A549 treated with AZD9567 at 1 μM for 4 hours (cell line): ENCODE results near the gene TPPP3. TPM values are rescaled to one million over a fixed set of nuclear protein-coding genes. Genes with fewer than 3 reads are reported as not detected.

Experiments
- total RNA-seq: library from RNA; stranded (reverse); fragments of 200-300 nt; extraction: Qiagen RNA extraction; gene quantifications from 5 replicates; pipeline ENCODE4 v1.2.3, GENCODE V29; 2022; ENCODE audit not compliant: insufficient read depth

TPPP3 gene
- total RNA-seq, result 2.1 to 13.9 TPM (median 13.1 TPM) in 5 replicates

DNA sequence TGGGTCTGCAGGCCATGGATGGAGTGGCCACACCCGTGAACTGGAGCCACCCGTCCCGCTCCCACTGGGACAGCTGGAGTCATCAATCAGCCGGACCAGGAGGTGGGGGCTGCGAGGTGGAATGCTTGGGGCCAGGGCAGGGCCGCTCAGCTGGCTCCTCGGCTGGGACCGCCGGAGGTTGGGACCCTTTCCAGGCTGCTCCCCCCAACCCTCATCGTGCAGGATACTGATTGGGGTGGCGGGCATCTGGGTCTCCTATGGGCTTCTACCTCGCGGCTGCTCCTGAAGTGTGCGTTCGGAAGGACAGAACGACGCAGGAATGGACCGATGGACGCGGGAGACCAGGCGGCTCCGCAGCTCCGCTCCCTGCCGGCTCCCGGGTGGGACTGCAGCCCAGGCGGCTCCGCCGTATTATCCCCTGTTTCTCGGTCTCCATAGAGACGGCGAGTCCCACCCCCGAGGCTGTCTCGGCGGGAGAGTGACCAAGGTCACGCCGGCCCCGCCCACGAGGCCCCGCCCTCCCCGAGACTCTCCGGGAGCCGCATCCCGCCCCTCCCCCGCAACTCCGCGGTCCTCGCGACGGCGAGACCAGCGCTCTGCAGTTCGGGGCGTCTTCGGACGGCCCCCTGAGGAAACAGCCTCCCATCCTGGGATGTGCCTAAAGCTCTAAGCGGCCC lies at the start of gene TPPP3:
Gene TPPP3 (minus strand): TSS at position 388 of the 677 bp plus-strand sequence. CDS start 2,387 bp downstream, outside the sequence.

DNA sequence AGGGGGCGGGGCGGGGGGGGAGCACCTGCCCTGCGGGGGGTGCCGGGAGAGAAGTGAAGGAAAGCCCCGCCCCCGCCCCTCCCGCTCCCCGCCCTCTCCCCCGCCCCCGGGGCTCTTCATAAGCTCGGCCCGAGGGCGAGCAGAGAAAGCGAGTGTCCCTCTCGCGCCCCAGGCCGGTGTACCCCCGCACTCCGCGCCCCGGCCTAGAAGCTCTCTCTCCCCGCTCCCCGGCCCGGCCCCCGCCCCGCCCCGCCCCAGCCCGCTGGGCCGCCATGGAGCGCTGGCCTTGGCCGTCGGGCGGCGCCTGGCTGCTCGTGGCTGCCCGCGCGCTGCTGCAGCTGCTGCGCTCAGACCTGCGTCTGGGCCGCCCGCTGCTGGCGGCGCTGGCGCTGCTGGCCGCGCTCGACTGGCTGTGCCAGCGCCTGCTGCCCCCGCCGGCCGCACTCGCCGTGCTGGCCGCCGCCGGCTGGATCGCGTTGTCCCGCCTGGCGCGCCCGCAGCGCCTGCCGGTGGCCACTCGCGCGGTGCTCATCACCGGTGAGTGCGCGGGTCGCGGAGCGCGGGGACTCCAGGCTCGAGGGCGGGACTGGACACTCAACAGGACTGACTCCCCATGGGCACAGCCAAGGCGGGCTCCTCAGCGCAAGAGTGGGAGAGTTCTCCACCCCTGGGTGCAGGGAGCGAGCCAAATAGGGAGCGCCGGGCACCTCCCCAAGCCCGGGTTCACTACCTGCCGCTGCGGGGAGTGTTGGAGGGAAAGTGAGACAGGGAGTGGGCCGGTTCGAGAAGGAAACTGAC lies 37.9 kb upstream of the TPPP3 start, which contains the start of gene HSD11B2:
Gene HSD11B2 (plus strand): TSS at position 145 of the 798 bp plus-strand sequence. CDS start 128 bp downstream, at position 273.

DNA sequence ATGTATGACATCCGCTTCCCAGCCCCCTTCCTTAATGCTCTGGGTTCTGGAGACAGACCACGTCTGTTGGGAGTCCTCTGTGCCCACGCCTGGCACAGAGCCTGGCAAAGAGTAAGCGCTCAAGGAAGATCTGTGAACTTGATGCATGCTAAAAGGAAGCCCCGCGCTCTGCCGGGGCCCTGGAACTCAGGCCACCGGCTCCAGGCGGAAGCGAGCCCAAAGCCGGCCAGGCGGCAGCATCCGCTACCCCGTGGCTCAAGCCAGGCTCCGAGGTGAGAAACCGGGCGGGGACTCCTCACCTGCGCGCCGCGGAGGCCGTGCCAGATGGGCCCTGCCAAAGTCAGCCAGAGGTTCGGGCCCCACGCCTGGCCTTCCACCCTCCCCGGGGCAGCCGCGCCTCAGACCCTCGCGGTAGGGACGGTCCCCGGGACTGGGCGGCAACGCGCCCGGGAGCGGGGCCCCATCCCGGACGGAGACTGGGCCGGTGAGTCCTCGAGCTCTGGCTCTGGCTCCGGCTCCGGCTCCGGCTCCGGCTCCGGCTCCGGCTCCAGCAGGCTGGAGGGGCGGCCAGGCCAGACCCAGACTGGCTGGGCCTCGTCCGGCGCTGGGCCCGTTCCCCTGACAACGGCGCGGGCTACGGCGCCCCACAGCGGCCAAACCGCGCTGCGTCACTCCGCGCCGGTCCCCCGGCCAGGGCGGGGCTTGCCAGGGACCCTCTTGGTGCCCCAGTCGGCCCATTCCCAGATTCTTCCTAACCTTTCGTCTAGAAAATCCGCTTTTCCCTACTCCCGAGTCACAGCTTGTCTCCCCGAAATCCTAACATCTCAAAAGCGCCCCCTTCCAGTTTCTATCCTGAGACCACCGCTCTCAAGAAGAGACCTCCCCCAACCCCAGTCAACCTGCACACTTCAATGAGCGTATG lies 22.8 kb upstream of the TPPP3 start, which contains the start of gene ZDHHC1:
Gene ZDHHC1 (minus strand): TSS at position 606 of the 922 bp plus-strand sequence. CDS start 8,702 bp downstream, outside the sequence.

Other genes with a start within 250 kb of the TPPP3 start
- gene B3GNT9, start 242.5 kb downstream of the TPPP3 start, total RNA-seq, result 7.3 to 8.6 TPM (median 8.4 TPM) in 5 replicates
- gene TRADD, start 233.6 kb downstream of the TPPP3 start, total RNA-seq, result 12.6 to 23.6 TPM (median 22.4 TPM) in 5 replicates
- 4.9 to 12.1 TPM (median 8.9 TPM) in 5 replicates for gene FBXL8, start 233.5 kb downstream of the TPPP3 start, total RNA-seq
- 5.9 to 18.4 TPM (median 16.4 TPM) in 5 replicates for gene HSF4, start 228.8 kb downstream of the TPPP3 start, total RNA-seq
- 43.9 to 83.6 TPM (median 80.7 TPM) in 5 replicates for gene NOL3, start 223.0 kb downstream of the TPPP3 start, total RNA-seq
- gene MATCAP1, start 209.5 kb downstream of the TPPP3 start, total RNA-seq, result 5.3 to 8.6 TPM (median 6.8 TPM) in 5 replicates
- 0.07 to 0.15 TPM (median 0.12 TPM) in 4 of 5 replicates, not detected in the other for gene EXOC3L1, start 203.4 kb downstream of the TPPP3 start, total RNA-seq
- gene E2F4, start 201.3 kb downstream of the TPPP3 start, total RNA-seq, result 102 to 121 TPM (median 104 TPM) in 5 replicates
- 1.6 to 1.7 TPM (median 1.7 TPM) in 4 of 5 replicates, not detected in the other for gene ELMO3, start 194.4 kb downstream of the TPPP3 start, total RNA-seq
- gene TMEM208, start 166.4 kb downstream of the TPPP3 start, total RNA-seq, result 87.8 to 101 TPM (median 94.4 TPM) in 5 replicates
- gene FHOD1, start 146.0 kb downstream of the TPPP3 start, total RNA-seq, result 31.6 to 55.6 TPM (median 50.4 TPM) in 5 replicates
- 0.41 to 2.0 TPM (median 1.5 TPM) in 5 replicates for gene SLC9A5, start 144.5 kb downstream of the TPPP3 start, total RNA-seq
- gene PLEKHG4, start 114.0 kb downstream of the TPPP3 start, total RNA-seq, result 10.3 to 13.6 TPM (median 13.0 TPM) in 5 replicates
- 0.11 to 0.85 TPM (median 0.27 TPM) in 4 of 5 replicates, not detected in the other for gene KCTD19, start 66.8 kb downstream of the TPPP3 start, total RNA-seq
- gene LRRC36, start 66.7 kb downstream of the TPPP3 start, total RNA-seq, result 0.13 to 0.29 TPM (median 0.15 TPM) in 3 of 5 replicates, not detected in the others
- 3.8 to 7.5 TPM (median 7.0 TPM) in 5 replicates for gene ZDHHC1, start 23.0 kb upstream of the TPPP3 start, total RNA-seq
- 1.6 to 2.2 TPM (median 1.8 TPM) in 5 replicates for gene HSD11B2, start 37.6 kb upstream of the TPPP3 start, total RNA-seq
- 94.7 to 122 TPM (median 111 TPM) in 5 replicates for gene ATP6V0D1, start 87.7 kb upstream of the TPPP3 start, total RNA-seq
- gene AGRP, start 90.0 kb upstream of the TPPP3 start, total RNA-seq, result not detected in 5 replicates
- gene RIPOR1, start 135.3 kb upstream of the TPPP3 start, total RNA-seq, result 36.7 to 43.5 TPM (median 40.1 TPM) in 5 replicates
- 32.8 to 40.3 TPM (median 34.0 TPM) in 5 replicates for gene CTCF, start 169.0 kb upstream of the TPPP3 start, total RNA-seq